BJ (cell line): ENCODE results near the gene TCF3. TPM values are rescaled to one million over a fixed set of nuclear protein-coding genes. Genes with fewer than 3 reads are reported as not detected.

ENCODE experiments used
- CTCF ChIA-PET: fragments of 350-600 bp; formaldehyde crosslinking; extraction: SDS; loops from one replicate; lab custom pipeline; 2021; ENCODE audit warnings: antibody characterized with exemption, inconsistent platforms; lab: Yijun Ruan, JAX
- POLR2A ChIA-PET: fragments of 300-600 bp; sonication (Branson Sonifier 250); formaldehyde crosslinking; extraction: SDS; loops from one replicate; lab custom pipeline; 2021; ENCODE audit warnings: antibody characterized with exemption; lab: Charles Lee
- DNase-seq: peaks from one replicate; pipeline ENCODE4 v3.0.0-alpha.2; 2011; ENCODE audit warnings: low read depth
- H3K27me3 ChIP-seq: 2 replicates; pipeline ENCODE4 v1.6.0; 2011; ENCODE audit warnings: low read length; ENCODE audit not compliant: control insufficient read depth, insufficient read depth
- H3K36me3 ChIP-seq: 2 replicates; pipeline ENCODE4 v1.5.1; 2011; ENCODE audit warnings: low read length; ENCODE audit not compliant: control insufficient read depth, insufficient read depth
- H3K4me3 ChIP-seq: 2 replicates; pipeline ENCODE4 v1.5.1; 2011; ENCODE audit warnings: low read depth, mild to moderate bottlenecking, control low read depth, low read length
- CTCF ChIP-seq: IDR thresholded peaks from 2 replicates; pipeline ENCODE4 v1.5.1; 2011; ENCODE audit warnings: low read depth, mild to moderate bottlenecking, control low read depth, inconsistent platforms, low read length, moderate library complexity; ENCODE audit not compliant: insufficient read depth
- polyA plus RNA-seq: library from polyadenylated mRNA; depleted of rRNA; stranded (reverse); fragments of >200 nt; gene quantifications from 2 replicates; pipeline ENCODE4 v1.2.3, GENCODE V29; 2011

The TCF3 gene
- polyA plus RNA-seq, 1 experiment: 49.8 TPM

- ChIA-PET POLR2A (no interaction called here), CTCF (interaction anchor here (0.6 to 0.7 kb wide), 2 partner anchors 27 to 134 kb away, joined by 3 read pairs; no protein-coding TSS in a partner anchor)
- Histone ChIP-seq H3K36me3 (peaks cover 19% of the 10 kb centered on the region), H3K27me3 (no peaks in the 10 kb centered on the region), H3K4me3 (no peak overlapping the region)
- no peak for DNase-seq
- no peak for TF ChIP-seq CTCF
Measured at GRCh38 chr19:1632462-1633268, 19.8 kb downstream of the TCF3 start.

GRCh38 chr19:1631557-1632100, 20.8 kb downstream of the TCF3 start:
- DNase-seq: no peak
- POLR2A ChIA-PET: no interaction called here
- CTCF ChIA-PET: no interaction called here
- H3K36me3 ChIP-seq: peaks cover 19% of the 10 kb centered on the region
- no peaks in the 10 kb centered on the region for H3K27me3 ChIP-seq
- TF ChIP-seq CTCF: no peak
- H3K4me3 ChIP-seq: no peak overlapping the region

- Histone ChIP-seq H3K36me3 (peaks cover 22% of the 10 kb centered on the region), H3K27me3 (no peaks in the 10 kb centered on the region), H3K4me3 (no peak overlapping the region)
- no peak for TF ChIP-seq CTCF
- no peak for DNase-seq
- ChIA-PET POLR2A (no interaction called here), CTCF (no interaction called here)
Measured at GRCh38 chr19:1630811-1631210, 21.6 kb downstream of the TCF3 start.

GRCh38 chr19:1630012-1630411, 22.4 kb downstream of the TCF3 start:
- no peak for TF ChIP-seq CTCF
- Histone ChIP-seq H3K36me3 (peaks cover 25% of the 10 kb centered on the region), H3K27me3 (no peaks in the 10 kb centered on the region), H3K4me3 (no peak overlapping the region)
- ChIA-PET CTCF (no interaction called here), POLR2A (no interaction called here)
- DNase-seq: no peak

- DNase-seq: no peak
- ChIA-PET POLR2A (no interaction called here), CTCF (no interaction called here)
- Histone ChIP-seq H3K4me3 (no peak overlapping the region), H3K36me3 (peaks cover 31% of the 10 kb centered on the region), H3K27me3 (no peaks in the 10 kb centered on the region)
- TF ChIP-seq CTCF: no peak
Measured at GRCh38 chr19:1629256-1629808, 23.1 kb downstream of the TCF3 start.
